Measurements from ENCODE around the gene TARDBP.
"Not testable (repeated sequence)": the region's sequence is repeated elsewhere in the genome, so short reads cannot be mapped to it uniquely, and the experiment has no call there.

TARDBP gene

DNA sequence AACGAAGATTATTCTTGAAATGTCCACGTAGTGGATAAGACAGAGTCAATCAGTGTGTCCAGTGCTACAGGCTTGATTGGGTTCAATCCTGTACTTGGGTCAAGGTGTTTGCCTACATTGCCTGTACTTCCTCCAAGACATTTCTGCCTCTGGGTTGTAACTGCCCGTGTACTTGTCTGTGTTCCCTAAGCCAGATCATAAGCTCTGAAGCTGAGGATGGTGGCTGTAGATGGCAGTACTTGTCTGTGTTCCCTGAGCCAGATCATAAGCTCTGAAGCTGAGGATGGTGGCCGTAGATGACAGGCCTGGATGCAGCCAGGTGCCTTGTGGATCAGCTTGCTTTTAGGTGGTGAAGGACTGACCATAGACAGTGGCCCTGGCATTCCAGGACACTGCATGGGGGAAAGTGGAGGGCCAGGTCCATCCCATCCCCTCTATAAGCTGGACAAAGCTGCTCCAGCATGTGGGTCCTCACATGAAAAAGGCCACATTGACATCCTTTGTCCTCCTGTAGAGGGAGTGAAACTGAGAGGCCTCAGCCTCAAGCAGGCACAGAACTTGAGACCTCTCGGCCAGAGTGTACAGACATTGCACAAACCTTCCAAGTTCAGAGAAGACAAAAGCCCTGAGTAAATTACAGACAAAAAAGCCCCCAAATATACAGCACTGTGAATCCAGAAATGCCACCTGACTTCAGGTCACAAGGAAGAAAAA is 49.4 kb downstream of the TARDBP start:
- no peak for DNase-seq

DNA sequence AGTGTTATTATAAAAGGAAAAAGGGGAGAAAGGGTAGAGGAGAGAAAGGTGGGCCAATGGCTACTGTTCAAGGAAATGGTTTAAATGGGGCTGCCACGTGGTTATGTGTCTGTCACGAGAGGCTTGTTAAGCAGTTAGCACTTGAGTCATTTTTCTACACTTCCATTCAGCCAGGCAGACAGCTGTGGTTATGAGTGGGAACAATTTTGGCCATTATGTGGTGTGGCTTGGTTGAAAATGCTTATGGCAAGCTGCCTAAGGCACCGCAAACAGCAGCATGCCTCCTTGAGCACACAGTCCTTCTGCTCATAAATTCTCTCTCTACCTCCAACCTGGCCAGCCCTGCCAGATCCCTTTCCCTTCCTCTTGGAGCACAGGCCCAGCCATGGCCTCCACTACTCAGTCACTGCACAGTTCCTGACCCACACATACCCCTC is 50.5 kb downstream of the TARDBP start:
- no peak for DNase-seq

DNA sequence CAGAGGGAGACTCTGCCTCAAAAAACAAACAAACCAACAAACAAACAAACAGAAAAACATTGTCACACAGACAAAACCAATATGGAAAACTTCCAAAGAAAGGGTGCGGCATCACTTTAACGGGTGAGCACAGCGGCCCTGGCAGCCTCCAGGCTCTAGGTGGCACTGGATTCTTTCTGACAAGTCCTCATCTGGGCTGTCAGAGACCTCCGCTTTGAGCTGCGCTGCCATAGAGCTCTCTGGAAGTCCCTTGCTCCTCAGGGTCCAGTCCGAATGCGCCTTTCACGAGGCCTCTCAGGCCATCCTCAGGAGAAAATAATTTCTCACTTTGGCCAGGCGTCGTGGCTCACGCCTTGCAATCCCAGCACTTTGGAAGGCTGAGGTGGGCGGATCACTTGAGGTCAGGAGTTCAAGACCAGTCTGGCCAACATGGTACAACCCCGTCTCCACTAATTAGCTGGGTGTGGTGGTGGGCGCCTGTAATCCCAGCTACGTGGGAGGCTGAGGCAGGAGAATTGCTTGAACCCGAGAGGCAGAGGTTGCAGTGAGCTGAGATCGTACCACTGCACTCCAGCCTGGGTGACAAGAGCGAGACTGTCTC is 51.6 kb downstream of the TARDBP start:
- DNase-seq: not testable (repeated sequence)

DNA sequence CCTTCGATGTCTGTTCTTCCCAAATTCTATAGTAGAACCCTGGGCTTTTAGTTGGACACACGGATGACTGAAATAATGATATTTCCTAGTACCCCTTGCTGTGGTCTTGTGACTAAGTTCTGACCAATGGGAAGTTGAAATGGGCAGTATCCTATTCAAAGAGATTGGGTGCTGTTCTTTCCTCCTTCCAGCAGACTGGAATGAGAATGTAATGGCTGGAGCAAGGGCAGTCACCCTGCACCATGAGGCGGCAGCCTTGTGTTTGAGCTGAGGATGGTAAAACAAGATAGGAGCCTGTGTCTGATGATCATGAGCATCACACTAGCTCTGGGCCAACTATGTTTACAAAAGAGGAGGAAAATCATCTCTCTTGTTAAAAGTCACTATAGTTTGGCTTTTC is 52.5 kb downstream of the TARDBP start:
- no peak for DNase-seq

GRCh38 chr1:11065796-11066195 is 53.3 kb downstream of the TARDBP start:
- DNase-seq: no peak

GRCh38 chr1:11067716-11068599 is 55.5 kb downstream of the TARDBP start:
- no peak for DNase-seq

- no peak for DNase-seq
Observed at GRCh38 chr1:11068600-11069473, 56.4 kb downstream of the TARDBP start.

GRCh38 chr1:11070876-11071275 is 58.4 kb downstream of the TARDBP start:
- no peak for DNase-seq

GRCh38 chr1:11071463-11072215 is 59.2 kb downstream of the TARDBP start:
- no peak for DNase-seq

GRCh38 chr1:11072216-11072917 is 59.9 kb downstream of the TARDBP start:
- no peak for DNase-seq

DNA sequence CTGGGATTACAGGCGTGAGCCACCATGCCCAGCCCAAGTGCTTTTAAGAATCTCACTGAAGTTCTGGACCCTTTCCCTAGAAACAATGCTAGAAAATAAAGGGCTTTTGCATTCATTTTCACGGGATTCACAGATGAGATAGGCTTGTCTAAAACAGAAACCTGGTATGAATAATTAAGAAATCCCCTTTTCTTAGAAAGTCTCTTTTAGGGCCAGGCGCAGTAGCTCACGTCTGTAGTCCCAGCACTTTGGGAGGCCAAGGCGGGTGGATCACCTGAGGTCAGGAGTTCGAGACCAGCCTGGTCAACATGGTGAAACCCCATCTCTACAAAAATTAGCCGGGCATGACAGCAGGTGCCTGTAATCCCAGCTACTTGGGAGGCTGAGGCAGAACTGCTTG is 60.9 kb downstream of the TARDBP start:
- not testable (repeated sequence) for DNase-seq
